Measurements from ENCODE around the gene PSME3IP1. TPM values are rescaled to one million over a fixed set of nuclear protein-coding genes. Genes with fewer than 3 reads are reported as not detected.

PSME3IP1 gene
- total RNA-seq, 1 experiment from 2014 or later, result 103 TPM

DNA sequence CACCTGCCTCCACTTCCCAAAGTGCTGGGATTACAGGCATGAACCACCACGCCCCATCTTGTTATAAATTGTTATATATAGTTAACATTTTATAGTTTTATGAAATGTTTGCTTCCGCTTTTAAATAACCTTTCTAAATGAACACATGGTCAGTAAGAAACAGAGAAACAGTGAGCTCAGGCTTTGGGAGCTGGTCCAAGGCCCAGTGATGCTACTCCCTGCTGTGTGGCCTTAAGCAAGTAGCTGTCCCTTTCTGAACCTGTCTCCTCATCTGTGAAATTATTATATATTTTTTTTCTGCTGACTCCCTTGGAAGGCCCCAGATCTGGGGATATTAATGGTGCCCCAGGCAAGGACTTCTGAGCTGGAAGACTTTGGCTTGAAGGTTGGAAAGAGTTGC is 74.4 kb downstream of the PSME3IP1 start:
- WGBS (ENCODE audit: extremely low coverage, insufficient read length, low lambda C conversion rate), result no CpG with 5 or more reads among the region's 2 CpGs
- no peaks in the 10 kb centered on the region for H3K27me3 ChIP-seq (ENCODE audit: insufficient read depth, low read length)

More for the DNA sequence above, 74.4 kb downstream of the PSME3IP1 start:
- Histone ChIP-seq H3T11ph (ENCODE audit: low read length) (no peak overlapping the region), H3K79me1 (ENCODE audit: insufficient read depth, low read depth, low read length, poor library complexity, severe bottlenecking) (no peaks in the 10 kb centered on the region), H3K56ac (ENCODE audit: insufficient read length, low read depth, low read length) (no peak overlapping the region), H3K9me3 (ENCODE audit: control insufficient read depth, low read depth, low read length) (no peaks in the 10 kb centered on the region), H2BK5ac (ENCODE audit: insufficient read length, low read length) (no peak overlapping the region), H2BK120ac (ENCODE audit: low read depth, low read length, poor library complexity, severe bottlenecking) (no peak overlapping the region), H3K4me2 (ENCODE audit: insufficient read depth, insufficient read length, low read length) (no peak overlapping the region), H3K4ac (ENCODE audit: low read depth, low read length) (no peak overlapping the region), H4K8ac (replicated peaks; ENCODE audit: insufficient read length, low read depth, low read length) (no peak overlapping the region), H3K4me1 (ENCODE audit: insufficient read depth, low read length) (peaks cover 6% of the 10 kb centered on the region), H3K14ac (ENCODE audit: insufficient read depth, low read length) (no peak overlapping the region), H3K27ac (ENCODE audit: insufficient read length, low read depth, low read length) (no peak overlapping the region), H3K23ac (ENCODE audit: insufficient read length, low read depth, low read length) (no peak overlapping the region), H4K5ac (ENCODE audit: insufficient read length, low read depth, low read length) (no peak overlapping the region), H2BK20ac (ENCODE audit: low read depth, low read length, poor library complexity, severe bottlenecking) (no peak overlapping the region), H4K20me1 (ENCODE audit: control insufficient read depth, insufficient read depth, insufficient read length) (no peaks in the 10 kb centered on the region), H2AFZ (ENCODE audit: low read length) (no peak overlapping the region), H2BK12ac (ENCODE audit: insufficient read length, low read depth, low read length) (no peak overlapping the region), H2BK15ac (ENCODE audit: low read depth, low read length) (no peak overlapping the region), H3K9ac (ENCODE audit: extremely low read depth, insufficient read length, low read length) (no peak overlapping the region), H4K91ac (ENCODE audit: insufficient read length, low read depth, low read length) (no peak overlapping the region), H3K18ac (ENCODE audit: insufficient read length, low read depth, low read length) (no peak overlapping the region), H2AK5ac (ENCODE audit: insufficient read length, low read length) (no peak overlapping the region), H3K23me2 (ENCODE audit: insufficient read length, low read depth, low read length, poor library complexity, severe bottlenecking) (no peaks in the 10 kb centered on the region), H3K79me2 (ENCODE audit: insufficient read depth, low read length) (no peaks in the 10 kb centered on the region)
- Mint-ChIP-seq H3K36me3 (ENCODE audit: insufficient read depth in 1 of 3, low read depth in 3 of 3) (no peaks in the 10 kb centered on the region), H3K27ac (no peak overlapping the region), H3K4me1 (peaks cover 12 to 28% of the 10 kb centered on the region in 2 experiments), H3K4me3 (no peak overlapping the region), H3K9me3 (no peaks in the 10 kb centered on the region), H3K27me3 (ENCODE audit: low read depth) (peaks cover 1% of the 10 kb centered on the region; the same call in 1 of the 2 replicates)
- TF ChIP-seq, protein P1, sequence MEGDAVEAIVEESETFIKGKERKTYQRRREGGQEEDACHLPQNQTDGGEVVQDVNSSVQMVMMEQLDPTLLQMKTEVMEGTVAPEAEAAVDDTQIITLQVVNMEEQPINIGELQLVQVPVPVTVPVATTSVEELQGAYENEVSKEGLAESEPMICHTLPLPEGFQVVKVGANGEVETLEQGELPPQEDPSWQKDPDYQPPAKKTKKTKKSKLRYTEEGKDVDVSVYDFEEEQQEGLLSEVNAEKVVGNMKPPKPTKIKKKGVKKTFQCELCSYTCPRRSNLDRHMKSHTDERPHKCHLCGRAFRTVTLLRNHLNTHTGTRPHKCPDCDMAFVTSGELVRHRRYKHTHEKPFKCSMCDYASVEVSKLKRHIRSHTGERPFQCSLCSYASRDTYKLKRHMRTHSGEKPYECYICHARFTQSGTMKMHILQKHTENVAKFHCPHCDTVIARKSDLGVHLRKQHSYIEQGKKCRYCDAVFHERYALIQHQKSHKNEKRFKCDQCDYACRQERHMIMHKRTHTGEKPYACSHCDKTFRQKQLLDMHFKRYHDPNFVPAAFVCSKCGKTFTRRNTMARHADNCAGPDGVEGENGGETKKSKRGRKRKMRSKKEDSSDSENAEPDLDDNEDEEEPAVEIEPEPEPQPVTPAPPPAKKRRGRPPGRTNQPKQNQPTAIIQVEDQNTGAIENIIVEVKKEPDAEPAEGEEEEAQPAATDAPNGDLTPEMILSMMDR (conservative IDR thresholded peaks at IDR 0.05), result no peak
- DNase-seq, result no peak

All from H9 (cell line).